Smooth muscle cell (in vitro differentiated cells): ENCODE results near the gene TOM1L2. TPM values are rescaled to one million over a fixed set of nuclear protein-coding genes. Genes with fewer than 3 reads are reported as not detected.

ENCODE experiments used
- DNase-seq: peaks from one replicate; lab custom pipeline; 2025; ENCODE audit not compliant: unreplicated experiment; lab: John Stamatoyannopoulos, UW
- H2AFZ ChIP-seq: fragments of 200-600 bp; sonication (generic); 2 replicates; pipeline ENCODE4 v1.6.0; 2016; ENCODE audit warnings: antibody characterized with exemption, low read depth, mild to moderate bottlenecking
- H3F3A ChIP-seq: fragments of 200-600 bp; sonication (generic); 2 replicates; pipeline ENCODE4 v1.6.0; 2017; ENCODE audit warnings: antibody characterized with exemption, low read depth
- H3K27ac ChIP-seq: fragments of 200-600 bp; sonication (generic); 2 replicates; pipeline ENCODE4 v1.5.1; 2016; ENCODE audit warnings: low read depth, mild to moderate bottlenecking
- H3K27me3 ChIP-seq: fragments of 200-600 bp; sonication (generic); 2 replicates; pipeline ENCODE4 v1.6.1; 2016; ENCODE audit warnings: low read depth, mild to moderate bottlenecking
- H3K36me3 ChIP-seq: fragments of 200-600 bp; sonication (generic); 2 replicates; pipeline ENCODE4 v1.5.1; 2016; ENCODE audit warnings: low read depth
- H3K4me1 ChIP-seq: fragments of 200-600 bp; sonication (generic); 2 replicates; pipeline ENCODE4 v1.5.1; 2016; ENCODE audit warnings: low read depth
- H3K4me2 ChIP-seq: fragments of 200-600 bp; sonication (generic); 2 replicates; pipeline ENCODE4 v1.6.0; 2016; ENCODE audit warnings: mild to moderate bottlenecking
- H3K4me3 ChIP-seq: fragments of 200-600 bp; sonication (generic); 2 replicates; pipeline ENCODE4 v1.5.1; 2016; ENCODE audit warnings: mild to moderate bottlenecking
- H3K79me2 ChIP-seq: fragments of 200-600 bp; sonication (generic); 2 replicates; pipeline ENCODE4 v1.6.0; 2016; ENCODE audit warnings: low read depth, mild to moderate bottlenecking
- H3K9ac ChIP-seq: fragments of 200-600 bp; sonication (generic); 2 replicates; pipeline ENCODE4 v1.6.0; 2016; ENCODE audit warnings: low read depth
- H3K9me3 ChIP-seq: fragments of 200-600 bp; sonication (generic); replicated peaks from 2 replicates; pipeline ENCODE4 v1.5.1; 2016; ENCODE audit warnings: low read depth
- H4K20me1 ChIP-seq: fragments of 200-600 bp; sonication (generic); 2 replicates; pipeline ENCODE4 v1.6.0; 2016; ENCODE audit warnings: low read depth
- CTCF ChIP-seq: fragments of 200-600 bp; sonication (generic); IDR thresholded peaks from 2 replicates; pipeline ENCODE4 v1.5.1; 2017; ENCODE audit warnings: borderline replicate concordance, mild to moderate bottlenecking, antibody characterized with exemption; ENCODE audit not compliant: insufficient read depth, poor library complexity, severe bottlenecking
- WGBS: methylation state at CpG from one replicate; pipeline ENCODE4 v1.1.7; 2016; ENCODE audit warnings: low lambda C conversion rate; 5-methylcytosine and 5-hydroxymethylcytosine counted together
- polyA plus RNA-seq: library from polyadenylated mRNA; unstranded; fragments of >200 nt; fragmentation: Nextera tagmentation; extraction: Ambion mirVana; gene quantifications from 2 replicates; pipeline ENCODE4 v1.2.1, GENCODE V29; 2016
- total RNA-seq: library from RNA; depleted of rRNA; stranded (reverse); fragments of >200 nt; gene quantifications from 2 replicates; pipeline ENCODE4 v1.2.3, GENCODE V29; 2014

Gene TOM1L2
- total and polyA plus RNA-seq, 2 experiments from 2014 or later: 20.3 to 27.0 TPM

- no peaks in the 10 kb centered on the region for H4K20me1 ChIP-seq
- H3K27me3 ChIP-seq: no peaks in the 10 kb centered on the region
- no peaks in the 10 kb centered on the region for H3K9me3 ChIP-seq
These were observed 15.1 kb upstream of the TOM1L2 start for GRCh38 chr17:17987187-17987896.

GRCh38 chr17:17985555-17985954 lies 13.4 kb upstream of the TOM1L2 start:
- Histone ChIP-seq H3K9me3 (no peaks in the 10 kb centered on the region), H3F3A (no peaks in the 10 kb centered on the region), H3K36me3 (no peaks in the 10 kb centered on the region), H3K79me2 (no peaks in the 10 kb centered on the region), H3K4me3 (no peak overlapping the region), H3K27ac (no peak overlapping the region), H3K27me3 (no peaks in the 10 kb centered on the region), H4K20me1 (no peaks in the 10 kb centered on the region), H3K4me1 (no peaks in the 10 kb centered on the region), H3K9ac (no peak overlapping the region), H2AFZ (no peak overlapping the region), H3K4me2 (no peak overlapping the region)
- 76% methylated on average over 3 of the region's 3 CpGs for WGBS
- DNase-seq: no peak
- TF ChIP-seq CTCF: no peak

More at GRCh38 chr17:17987187-17987896, 15.1 kb upstream of the TOM1L2 start:
- Histone ChIP-seq H3K79me2 (no peaks in the 10 kb centered on the region), H3K27ac (no peak overlapping the region), H2AFZ (no peak overlapping the region), H3K36me3 (no peaks in the 10 kb centered on the region), H3K4me2 (no peak overlapping the region), H3F3A (no peaks in the 10 kb centered on the region), H3K4me3 (no peak overlapping the region), H3K9ac (no peak overlapping the region), H3K4me1 (no peaks in the 10 kb centered on the region)
- no peak for DNase-seq
- TF ChIP-seq CTCF: no peak
- WGBS: 88% methylated on average over 7 of the region's 7 CpGs

- no peaks in the 10 kb centered on the region for H3F3A ChIP-seq
- WGBS: 94% methylated on average over 2 of the region's 2 CpGs
- TF ChIP-seq CTCF: no peak
These were observed 13.0 kb upstream of the TOM1L2 start for GRCh38 chr17:17985153-17985552.

GRCh38 chr17:17983776-17984175 lies 11.6 kb upstream of the TOM1L2 start:
- no peaks in the 10 kb centered on the region for H4K20me1 ChIP-seq
- no peak overlapping the region for H3K9ac ChIP-seq
- H2AFZ ChIP-seq: no peak overlapping the region
- H3K4me1 ChIP-seq: no peaks in the 10 kb centered on the region
- H3K9me3 ChIP-seq: no peaks in the 10 kb centered on the region
- TF ChIP-seq CTCF: no peak
- DNase-seq: no peak
- no peaks in the 10 kb centered on the region for H3F3A ChIP-seq
- H3K4me2 ChIP-seq: no peak overlapping the region
- no peak overlapping the region for H3K27ac ChIP-seq
- H3K27me3 ChIP-seq: no peaks in the 10 kb centered on the region
- 89% methylated on average over 6 of the region's 6 CpGs for WGBS
- H3K4me3 ChIP-seq: no peak overlapping the region
- H3K79me2 ChIP-seq: no peaks in the 10 kb centered on the region
- H3K36me3 ChIP-seq: no peaks in the 10 kb centered on the region

More at GRCh38 chr17:17985153-17985552, 13.0 kb upstream of the TOM1L2 start:
- H3K9ac ChIP-seq: no peak overlapping the region
- H2AFZ ChIP-seq: no peak overlapping the region
- no peak for DNase-seq
- no peaks in the 10 kb centered on the region for H3K4me1 ChIP-seq
- no peaks in the 10 kb centered on the region for H3K9me3 ChIP-seq
- no peaks in the 10 kb centered on the region for H3K27me3 ChIP-seq
- H3K79me2 ChIP-seq: no peaks in the 10 kb centered on the region
- H3K4me2 ChIP-seq: no peak overlapping the region
- no peak overlapping the region for H3K27ac ChIP-seq
- no peak overlapping the region for H3K4me3 ChIP-seq
- no peaks in the 10 kb centered on the region for H4K20me1 ChIP-seq
- H3K36me3 ChIP-seq: no peaks in the 10 kb centered on the region
